ENCODE measurements around the gene HEBP2.
"Not testable (repeated sequence)": the region's sequence is repeated elsewhere in the genome, so short reads cannot be mapped to it uniquely, and the experiment has no call there.

The HEBP2 gene

GRCh38 chr6:138403801-138404665, at the start of gene HEBP2:
HEBP2 (plus strand) TSS chr6:138404223; CDS start chr6:138404496, 273 bp downstream.
- peak; percentile 97 for DNase-seq

DNA sequence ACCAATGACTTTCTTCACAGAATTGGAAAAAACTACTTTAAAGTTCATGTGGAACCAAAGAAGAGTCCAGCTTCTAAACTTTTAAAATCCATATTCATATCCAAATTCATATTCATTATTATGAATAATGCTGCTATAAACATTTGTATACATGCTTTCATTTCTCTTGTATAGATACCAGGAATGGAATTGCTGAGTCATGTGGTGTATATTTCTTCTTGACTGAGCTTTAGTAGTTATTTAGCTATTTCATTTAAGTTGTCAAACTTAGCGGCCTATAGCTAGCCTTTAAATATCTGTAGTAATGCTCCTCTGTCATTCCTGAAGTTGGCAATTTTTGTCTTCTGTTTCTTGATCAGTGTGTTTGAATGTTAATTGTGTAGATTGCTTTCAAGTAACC, 46.1 kb upstream of the HEBP2 start:
- no peak for DNase-seq

DNA sequence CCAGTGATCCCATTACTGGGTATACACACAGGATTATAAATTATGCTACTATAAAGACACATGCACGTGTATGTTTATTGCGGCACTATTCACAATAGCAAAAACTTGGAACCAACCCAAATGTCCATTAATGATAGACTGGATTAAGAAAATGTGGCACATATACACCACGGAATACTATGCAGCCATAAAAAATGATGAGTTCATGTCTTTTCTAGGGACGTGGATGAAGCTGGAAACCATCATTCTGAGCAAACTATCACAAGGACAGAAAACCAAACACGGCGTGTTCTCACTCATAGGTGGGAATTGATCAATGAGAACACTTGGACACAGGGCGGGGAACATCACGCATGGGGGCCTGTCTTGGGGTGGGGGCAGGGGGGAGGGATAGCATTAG, 35.3 kb upstream of the HEBP2 start:
- DNase-seq, result not testable (repeated sequence)

DNA sequence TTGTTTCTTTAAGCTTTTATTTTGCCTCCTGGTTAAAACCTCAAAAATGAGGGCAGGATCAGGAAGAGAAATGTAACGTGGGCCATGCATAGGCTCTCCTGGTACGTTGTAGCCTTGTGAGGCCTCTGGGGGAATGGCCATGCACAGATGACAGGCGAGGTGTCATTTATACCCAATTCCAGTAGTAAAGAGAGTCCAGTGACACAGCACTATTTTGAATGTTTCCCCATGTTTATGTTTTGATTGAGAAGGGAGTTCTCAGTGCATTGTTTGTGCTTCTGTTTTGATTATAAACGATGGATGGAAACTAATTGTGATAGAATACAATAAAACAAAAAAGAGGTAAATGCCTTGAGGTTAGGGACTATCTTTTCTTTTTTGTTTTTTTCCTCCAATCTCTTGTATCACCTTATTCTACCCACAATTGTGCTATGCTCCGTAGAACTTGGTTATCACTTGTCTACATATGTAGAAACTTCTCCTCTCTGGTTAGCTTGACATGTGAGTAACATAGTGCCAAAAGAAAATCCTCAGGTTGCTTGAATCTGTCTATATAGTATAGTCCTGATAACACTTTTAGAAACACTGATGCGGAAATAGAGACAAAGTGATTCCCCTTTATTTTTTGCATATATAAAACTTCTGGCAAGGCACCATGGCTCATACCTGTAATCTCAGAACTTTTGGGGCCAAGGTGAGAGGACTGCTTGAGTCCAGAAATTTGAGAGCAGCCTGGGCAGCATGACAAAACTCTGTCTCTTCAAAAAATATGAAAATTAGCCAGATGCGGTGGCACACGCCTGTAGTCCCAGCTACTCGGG, 33.2 kb upstream of the HEBP2 start:
- no peak for DNase-seq

DNA sequence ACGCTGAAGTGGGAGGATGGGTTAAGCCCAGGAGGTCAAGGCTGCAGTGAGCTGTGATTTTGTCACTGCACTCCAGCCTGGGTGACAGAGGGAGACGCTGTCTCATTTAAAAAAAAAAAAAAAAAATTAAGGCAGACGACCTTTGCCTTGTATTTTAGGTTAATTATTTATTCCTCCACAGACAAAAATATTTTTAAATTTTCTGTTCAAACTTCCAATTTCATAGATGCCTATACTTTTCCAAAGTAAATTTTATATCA, 32.6 kb upstream of the HEBP2 start:
- no peak for DNase-seq

- DNase-seq, result no peak
Observed at GRCh38 chr6:138371720-138372119, 32.3 kb upstream of the HEBP2 start.

- DNase-seq, result no peak
Observed at GRCh38 chr6:138372711-138373463, 31.1 kb upstream of the HEBP2 start.

DNA sequence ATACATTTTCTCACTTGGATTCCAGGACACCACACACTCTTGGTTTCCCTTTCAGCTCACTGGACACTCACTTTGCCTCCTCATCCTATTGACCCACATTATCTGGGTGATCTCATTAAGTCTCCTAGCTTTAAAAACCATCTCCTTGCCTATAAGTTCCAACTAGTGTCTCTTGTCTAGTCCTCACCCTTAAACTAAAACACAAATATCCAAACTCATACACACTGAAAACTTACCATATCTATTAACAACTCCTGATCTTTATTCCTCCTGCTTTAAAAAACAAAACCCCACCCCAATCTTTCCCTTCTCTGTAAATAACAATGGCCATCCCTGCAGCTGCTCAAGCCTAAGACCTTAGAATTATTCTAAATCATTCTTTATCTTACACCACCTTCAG, 29.8 kb upstream of the HEBP2 start:
- DNase-seq, result no peak

DNA sequence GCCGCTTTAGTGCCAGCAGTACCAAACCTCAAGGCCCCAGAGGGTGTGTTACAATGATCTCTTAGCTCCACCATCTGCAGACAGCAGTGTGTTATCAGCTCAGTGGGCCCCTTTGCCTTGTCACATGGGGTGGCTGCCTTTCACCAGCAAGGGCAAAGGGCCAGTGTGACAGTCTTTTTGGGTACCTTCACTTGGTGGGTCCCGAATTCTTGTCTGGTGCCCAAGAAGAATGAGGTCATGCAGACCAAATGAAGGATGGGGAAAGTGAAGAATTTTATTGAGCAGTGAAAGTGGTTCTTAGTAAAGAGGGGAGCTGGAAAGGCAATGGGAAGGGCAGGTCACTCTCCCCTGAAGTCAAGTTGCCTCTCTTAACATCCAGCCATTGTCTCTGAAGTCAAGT, 29.2 kb upstream of the HEBP2 start:
- DNase-seq, result no peak

GRCh38 chr6:138377042-138377441, 27.0 kb upstream of the HEBP2 start:
- DNase-seq, result no peak

DNA sequence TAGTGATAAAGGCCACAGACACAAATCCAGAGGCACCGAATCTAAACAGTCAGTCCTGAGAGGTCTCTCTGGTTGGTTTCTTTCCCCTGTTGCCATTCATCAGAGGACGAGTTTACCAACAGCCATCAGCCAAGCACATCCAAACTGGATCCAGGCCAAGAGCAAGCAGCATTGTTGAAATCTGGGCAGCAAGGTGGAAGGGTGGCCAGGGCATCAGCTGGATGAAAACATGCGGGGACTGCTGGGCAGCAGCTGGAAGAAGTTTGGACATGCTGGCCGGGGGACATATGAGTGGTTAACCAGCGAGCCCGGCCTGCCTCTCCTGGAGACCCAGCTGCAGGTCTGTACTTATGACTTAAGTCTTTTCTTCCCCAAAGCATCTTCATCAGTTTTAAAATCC, 26.2 kb upstream of the HEBP2 start, which contains the start of gene SMIM28:
Gene SMIM28, plus strand, starts transcription at position 62 of the 400 bp plus-strand sequence. Its CDS starts 168 bp downstream, at position 230.
- DNase-seq, result no peak

- no peak for DNase-seq
Observed at GRCh38 chr6:138378463-138378862, 25.6 kb upstream of the HEBP2 start.

DNA sequence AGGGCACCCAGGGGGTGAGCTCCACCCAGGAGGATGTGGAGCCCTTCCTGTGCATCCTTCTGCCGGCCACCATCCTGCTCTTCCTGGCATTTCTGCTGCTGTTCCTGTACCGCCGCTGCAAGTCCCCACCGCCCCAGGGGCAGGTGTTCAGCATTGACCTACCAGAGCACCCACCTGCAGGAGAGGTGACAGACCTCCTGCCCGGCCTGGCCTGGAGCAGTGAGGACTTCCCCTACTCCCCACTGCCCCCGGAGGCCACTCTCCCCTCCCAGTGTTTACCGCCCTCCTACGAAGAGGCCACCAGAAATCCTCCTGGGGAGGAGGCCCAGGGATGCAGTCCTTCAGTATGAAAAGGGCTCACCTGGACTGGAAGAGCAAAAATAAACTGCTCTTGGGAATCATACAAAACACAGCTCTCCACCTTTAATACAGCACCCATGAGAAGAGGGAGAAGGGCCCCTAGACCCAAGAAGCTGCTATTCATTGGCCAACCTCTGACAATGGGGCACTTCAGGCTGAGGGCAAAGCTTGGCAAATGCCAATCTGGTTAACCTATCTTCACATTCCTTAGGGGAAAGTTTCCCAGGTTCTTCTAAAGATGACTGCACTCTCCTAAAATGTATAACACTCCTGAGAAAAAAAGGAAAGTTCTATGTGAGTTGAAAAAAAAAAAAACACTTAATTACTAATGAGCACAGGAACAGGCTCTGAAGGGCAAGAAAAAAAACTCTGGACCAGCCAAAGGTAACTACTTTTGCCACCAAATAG, 21.3 kb upstream of the HEBP2 start:
- no peak for DNase-seq

- no peak for DNase-seq
Observed at GRCh38 chr6:138383776-138384175, 20.2 kb upstream of the HEBP2 start.

DNA sequence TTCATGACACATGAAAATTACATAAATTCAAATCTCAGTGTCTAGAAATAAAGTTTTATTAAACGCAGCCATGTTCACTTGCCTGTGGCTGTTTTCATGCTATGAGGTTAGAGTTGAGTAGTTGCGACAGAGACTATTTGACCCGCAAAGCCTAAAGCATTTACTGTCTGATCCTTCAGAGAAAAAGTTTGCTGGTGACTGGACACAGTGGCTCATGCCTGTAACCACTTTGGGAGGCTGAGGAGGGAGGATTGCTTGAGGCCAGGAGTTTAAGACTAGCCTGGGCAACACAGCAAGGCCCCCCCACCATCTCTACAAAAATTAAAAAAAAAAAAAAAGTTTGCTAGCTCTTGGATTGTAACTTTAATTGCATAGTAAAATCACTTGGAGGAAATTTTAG, 17.1 kb upstream of the HEBP2 start:
- no peak for DNase-seq

DNA sequence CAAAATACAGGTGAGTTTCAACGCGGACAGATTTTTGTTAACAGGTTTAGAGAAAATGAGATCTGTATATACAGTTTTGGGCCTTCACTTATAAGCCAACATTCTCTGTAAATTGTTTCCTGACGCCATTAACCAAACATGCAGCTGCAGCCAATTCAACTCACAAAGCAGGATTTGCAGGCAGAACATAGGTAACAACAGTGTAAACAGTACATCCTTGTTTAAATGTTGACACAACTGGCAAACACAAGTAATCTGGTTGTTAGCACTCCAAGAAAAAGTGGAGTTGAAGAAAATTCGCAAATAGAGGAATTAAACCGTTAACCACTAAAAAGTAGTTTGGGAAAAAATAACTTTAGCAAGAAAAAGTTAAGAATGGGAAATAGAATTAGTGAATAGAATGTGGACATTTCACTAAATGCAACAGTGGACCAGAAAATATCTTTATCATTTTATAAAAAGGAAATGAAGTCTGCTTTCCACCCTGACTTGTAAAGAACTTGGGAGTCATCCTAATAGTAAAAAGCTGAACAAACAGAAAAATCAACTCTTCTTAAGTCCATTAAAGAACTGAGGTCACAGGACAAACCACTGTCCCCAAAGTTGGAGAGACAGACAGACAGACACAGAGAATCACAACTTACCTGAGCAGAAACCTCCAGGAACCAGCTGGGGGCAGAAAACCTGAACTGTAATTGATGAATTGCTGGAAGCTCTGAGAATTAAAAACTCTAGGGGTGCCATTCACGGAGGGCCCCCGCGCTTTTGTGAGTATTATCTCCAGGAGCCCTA, 16.2 kb upstream of the HEBP2 start:
- DNase-seq, result no peak

DNA sequence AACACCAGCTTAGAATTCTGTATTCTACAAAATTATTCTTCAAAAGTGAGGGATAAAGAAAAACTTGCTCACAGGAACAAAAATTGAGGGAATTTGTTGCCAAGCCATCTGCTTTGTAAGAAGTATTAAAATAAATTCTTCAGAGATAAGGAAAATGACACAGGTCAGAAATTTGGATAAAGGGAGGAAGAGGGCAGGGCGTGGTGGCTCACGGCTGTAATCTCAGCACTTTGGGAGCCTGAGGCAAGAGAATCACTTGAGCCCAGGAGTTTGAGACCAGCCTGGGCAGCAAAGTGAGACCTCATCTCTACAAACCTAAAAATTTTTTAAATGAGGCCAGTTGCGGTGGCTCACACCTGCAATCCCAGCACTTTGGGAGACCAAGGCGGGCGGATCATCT, 14.5 kb upstream of the HEBP2 start:
- DNase-seq, result no peak

- no peak for DNase-seq
Observed at GRCh38 chr6:138393871-138394783, 9.9 kb upstream of the HEBP2 start.

DNA sequence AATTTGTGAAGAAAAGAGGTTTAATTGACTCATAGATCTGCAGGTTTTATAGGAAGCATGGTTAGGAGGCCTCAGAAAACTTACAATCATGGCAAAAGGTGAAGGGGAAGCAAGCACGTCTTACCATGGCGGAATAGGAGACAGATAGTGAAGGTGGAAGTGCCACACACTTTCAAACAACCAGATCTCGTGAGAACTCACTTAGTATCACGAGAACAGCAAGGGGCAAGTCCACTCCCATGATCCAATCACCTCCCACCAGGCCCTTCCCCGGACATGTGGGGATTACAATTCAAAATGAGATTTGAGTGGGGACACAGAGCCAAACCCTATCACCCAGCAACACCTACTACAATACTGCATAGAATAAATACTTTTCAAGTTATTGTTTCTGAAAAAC, 7.3 kb upstream of the HEBP2 start:
- no peak for DNase-seq

Measured in activated effector memory CD4-positive, alpha-beta T cell treated with anti-CD3 and anti-CD28 coated beads, Interleukin-2, amount 50 U/mL, for 16 hours (primary cell).